GM12878 (cell line): ENCODE data around the gene HOXD12. TPM values are rescaled to one million over a fixed set of nuclear protein-coding genes. Genes with fewer than 3 reads are reported as not detected.

Experiments used
- ATAC-seq: fragments of 200-7000 bp; cut with Tn5 transposase; 3 replicates; pipeline ENCODE4 v1.9.1; 2020; ENCODE audit warnings: mild to moderate bottlenecking, moderate library complexity
- BruUV-seq: library from RNA; stranded (reverse); fragments of 400-500 nt; replicated peaks from 2 replicates; lab custom pipeline; 2021; lab: Mats Ljungman, UMichigan
- CTCF ChIA-PET: fragments of 300-600 bp; sonication (Branson Sonifier 250); formaldehyde crosslinking; extraction: SDS; loops from one replicate; lab custom pipeline; 2021; ENCODE audit warnings: inconsistent platforms; lab: Yijun Ruan, JAX
- POLR2A ChIA-PET: fragments of 350-600 bp; formaldehyde crosslinking; extraction: SDS; loops from one replicate; lab custom pipeline; 2021; ENCODE audit warnings: inconsistent platforms; lab: Charles Lee
- RAD21 ChIA-PET: fragments of 300-600 bp; sonication (Branson Sonifier 250); formaldehyde crosslinking; loops from one replicate; lab custom pipeline; 2023; ENCODE audit warnings: antibody characterized with exemption; ENCODE audit not compliant: unreplicated experiment; lab: Charles Lee
- SMC1A ChIA-PET: fragments of 300-600 bp; sonication (Branson Sonifier 250); formaldehyde crosslinking; loops from one replicate; lab custom pipeline; 2023; ENCODE audit not compliant: unreplicated experiment, uncharacterized antibody; lab: Charles Lee
- DNase-seq: peaks from one replicate; pipeline ENCODE4 v3.0.0-alpha.2; 2011; ENCODE audit warnings: low read depth, low spot score
- FAIRE-seq: peaks from 3 replicates; lab custom pipeline; 2011; peaks lifted over from hg19 to GRCh38; lab: Jason Lieb, UNC
- H2AFZ ChIP-seq: 2 replicates; pipeline ENCODE4 v1.6.0; 2011; ENCODE audit warnings: low read depth, low read length, control low read depth; ENCODE audit not compliant: control insufficient read depth
- H3K27ac ChIP-seq: 2 replicates; pipeline ENCODE4 v1.5.1; 2011; ENCODE audit warnings: control low read depth; ENCODE audit not compliant: control insufficient read depth, insufficient read depth
- H3K27me3 ChIP-seq, 2 experiments: replicated peaks in 1 of 2; 2 replicates each; pipeline versions ENCODE4 v1.6.0 to v1.6.1; 2011; ENCODE audit warnings: low read length in 1 of 2; ENCODE audit not compliant: control insufficient read depth in 2 of 2, insufficient read depth in 2 of 2
- H3K36me3 ChIP-seq, 2 experiments: 2 replicates each; pipeline ENCODE4 v1.5.1; 2011; ENCODE audit warnings: low read length in 1 of 2; ENCODE audit not compliant: control insufficient read depth in 2 of 2, insufficient read depth in 2 of 2
- H3K4me1 ChIP-seq: 2 replicates; pipeline ENCODE4 v1.6.1; 2011; ENCODE audit warnings: mild to moderate bottlenecking, low read length, moderate library complexity, mixed read lengths; ENCODE audit not compliant: control insufficient read depth, insufficient read depth
- H3K4me2 ChIP-seq: 2 replicates; pipeline ENCODE4 v1.6.0; 2011; ENCODE audit warnings: control low read depth; ENCODE audit not compliant: control insufficient read depth, insufficient read depth
- H3K4me3 ChIP-seq: fragments of 200-600 bp; sonication (generic); 2 replicates; pipeline ENCODE4 v1.5.1; 2016
- H3K79me2 ChIP-seq: 2 replicates; pipeline ENCODE4 v1.6.0; 2011; ENCODE audit warnings: low read length; ENCODE audit not compliant: control insufficient read depth, insufficient read depth
- H3K9ac ChIP-seq: 2 replicates; pipeline ENCODE4 v1.8.0; 2011; ENCODE audit warnings: low read length, control low read depth, mixed read lengths; ENCODE audit not compliant: control insufficient read depth, insufficient read depth
- H3K9me3 ChIP-seq: replicated peaks from 3 replicates; pipeline ENCODE4 v1.5.1; 2011; ENCODE audit warnings: mild to moderate bottlenecking, low read length; ENCODE audit not compliant: control insufficient read depth, insufficient read depth
- H4K20me1 ChIP-seq: 2 replicates; pipeline ENCODE4 v1.6.0; 2011; ENCODE audit not compliant: control insufficient read depth, insufficient read depth
- ASH2L ChIP-seq: fragments of 300-600, 200-600 bp; sonication (generic); IDR thresholded peaks from 2 replicates; pipeline ENCODE4 v1.6.1; 2017; ENCODE audit warnings: low read depth, mild to moderate bottlenecking, borderline replicate concordance
- BHLHE40 ChIP-seq, 2 experiments: fragments of 450-650 bp in 1 of 2; IDR thresholded peaks; 2 replicates each; pipeline ENCODE4 v1.6.1; 2011 to 2017; ENCODE audit warnings: low read depth in 2 of 2, borderline replicate concordance in 1 of 2, improper control_type of control experiment in 1 of 2, low read length in 1 of 2, mild to moderate bottlenecking in 1 of 2
- CREB1 ChIP-seq: IDR thresholded peaks from 2 replicates; pipeline ENCODE4 v1.6.1; 2012; ENCODE audit warnings: low read depth, mild to moderate bottlenecking, inconsistent platforms
- ESRRA ChIP-seq: IDR thresholded peaks from 2 replicates; pipeline ENCODE4 v1.6.1; 2012; ENCODE audit warnings: mild to moderate bottlenecking, low read length, improper control_type of control experiment
- KLF5 ChIP-seq: fragments of 450-650 bp; IDR thresholded peaks from 2 replicates; pipeline ENCODE4 v1.6.1; 2014; ENCODE audit warnings: mild to moderate bottlenecking; ENCODE audit not compliant: partially characterized antibody
- PAX5 ChIP-seq: IDR thresholded peaks from 2 replicates; pipeline ENCODE4 v1.6.1; 2011; ENCODE audit warnings: low read depth, low read length, borderline replicate concordance
- POLR2AphosphoS2 ChIP-seq: IDR thresholded peaks from 2 replicates; pipeline ENCODE4 v1.6.1; 2011; ENCODE audit warnings: low read depth, mild to moderate bottlenecking, low read length, improper control_type of control experiment, moderate library complexity
- RELA ChIP-seq: fragments of 450-650 bp; IDR thresholded peaks from 2 replicates; pipeline ENCODE4 v1.8.0; 2014; ENCODE audit warnings: borderline replicate concordance; ENCODE audit not compliant: partially characterized antibody
- SIN3A ChIP-seq: IDR thresholded peaks from 2 replicates; pipeline ENCODE4 v1.6.1; 2012; ENCODE audit warnings: low read depth, low read length, improper control_type of control experiment
- TBL1XR1 ChIP-seq: IDR thresholded peaks from 2 replicates; pipeline ENCODE4 v1.6.1; 2012; ENCODE audit warnings: low read depth, low read length, improper control_type of control experiment
- WGBS: methylation state at CpG from one replicate; pipeline ENCODE4 v1.1.6; 2016; ENCODE audit warnings: low lambda C conversion rate; ENCODE audit not compliant: insufficient replicate concordance, insufficient coverage; ENCODE audit errors: missing lambda C conversion rate; 5-methylcytosine and 5-hydroxymethylcytosine counted together
- in situ Hi-C: fragments of 300-500 bp; cut with MboI; formaldehyde crosslinking; loops from 9 replicates; pipeline ENCODE4 v1.14.3; 2018; ENCODE audit warnings: mixed read lengths
- intact Hi-C: fragments of 100-400 bp; cut with micrococcal nuclease; formaldehyde crosslinking; loops from one replicate; pipeline ENCODE4 v1.14.2; 2022; ENCODE audit not compliant: unreplicated experiment
- polyA plus RNA-seq, 11 experiments: library from polyadenylated mRNA; depleted of rRNA in 4 of 11; unstranded in 6 of 11; stranded (reverse) in 5 of 11; fragments of >200 nt; fragmentation: Nextera tagmentation in 4 of 11; fragmentation: Illumina TruSeq in 1 of 11; extraction: Ambion mirVana in 4 of 11; extraction: Trizol in 1 of 11; gene quantifications; 1 replicate in 1 of 11; 2 replicates in 10 of 11; pipeline versions ENCODE4 v1.2.1 to v1.2.3, GENCODE V29; 2011 to 2016; ENCODE audit warnings: inconsistent platforms in 2 of 11, missing spikeins in 2 of 11, low read depth in 1 of 11
- total RNA-seq, 4 experiments: library from RNA; depleted of rRNA in 3 of 4; stranded (reverse); fragments of >200 nt in 3 of 4; fragmentation: Illumina TruSeq in 1 of 4; extraction: Trizol in 1 of 4; gene quantifications; 2 replicates each; pipeline versions ENCODE4 v1.2.1 to v1.2.3, GENCODE V29; 2013 to 2021
- TF ChIP-seq, protein P1 (sequence below): fragments of 450-650 bp; IDR thresholded peaks from 2 replicates; pipeline ENCODE4 v1.6.1; 2018; ENCODE audit warnings: borderline replicate concordance, mild to moderate bottlenecking; ENCODE audit not compliant: partially characterized antibody
- TF ChIP-seq, protein P2 (sequence below): fragments of 450-650 bp; formaldehyde crosslinking; IDR thresholded peaks from 2 replicates; pipeline ENCODE4 v1.4.0; 2022; ENCODE audit warnings: mild to moderate bottlenecking, moderate library complexity
- TF ChIP-seq, protein P3 (sequence below): IDR thresholded peaks from 2 replicates; pipeline ENCODE4 v1.6.1; 2011; ENCODE audit warnings: low read depth, mild to moderate bottlenecking, low read length, moderate library complexity, borderline replicate concordance; ENCODE audit errors: extremely low read depth

The HOXD12 gene
- total and polyA plus RNA-seq, 10 of the 15 experiments (the other 5 are each of a cell fraction or from before 2014, with no cell fraction given) = not detected

DNA sequence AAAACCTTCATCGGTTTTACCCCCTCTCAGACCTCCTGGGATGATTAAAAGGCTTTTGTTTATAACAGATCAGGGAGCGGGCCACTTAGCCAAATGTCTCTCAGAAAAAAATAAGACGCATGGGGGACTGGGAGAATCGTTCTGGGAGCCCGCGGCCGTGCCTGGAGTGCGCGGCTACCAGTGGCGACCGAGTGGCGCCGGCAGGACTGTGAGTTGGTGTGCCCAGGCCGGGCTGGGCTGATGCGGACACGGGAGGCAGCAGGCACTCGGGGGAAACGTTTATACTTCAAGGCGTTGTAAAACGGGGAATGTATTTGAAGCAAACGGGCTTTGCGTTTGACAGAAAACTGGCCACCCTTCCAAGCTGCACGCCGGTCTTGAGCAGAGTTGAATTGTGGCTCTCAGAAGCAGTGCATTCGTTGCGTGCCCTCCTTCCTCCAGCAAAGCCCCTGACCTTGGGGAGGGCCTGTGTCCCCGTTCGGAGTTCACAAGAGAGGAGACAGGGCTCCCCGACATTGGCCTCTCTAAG lies 12.3 kb downstream of the HOXD12 start:
- TF ChIP-seq, protein P1, sequence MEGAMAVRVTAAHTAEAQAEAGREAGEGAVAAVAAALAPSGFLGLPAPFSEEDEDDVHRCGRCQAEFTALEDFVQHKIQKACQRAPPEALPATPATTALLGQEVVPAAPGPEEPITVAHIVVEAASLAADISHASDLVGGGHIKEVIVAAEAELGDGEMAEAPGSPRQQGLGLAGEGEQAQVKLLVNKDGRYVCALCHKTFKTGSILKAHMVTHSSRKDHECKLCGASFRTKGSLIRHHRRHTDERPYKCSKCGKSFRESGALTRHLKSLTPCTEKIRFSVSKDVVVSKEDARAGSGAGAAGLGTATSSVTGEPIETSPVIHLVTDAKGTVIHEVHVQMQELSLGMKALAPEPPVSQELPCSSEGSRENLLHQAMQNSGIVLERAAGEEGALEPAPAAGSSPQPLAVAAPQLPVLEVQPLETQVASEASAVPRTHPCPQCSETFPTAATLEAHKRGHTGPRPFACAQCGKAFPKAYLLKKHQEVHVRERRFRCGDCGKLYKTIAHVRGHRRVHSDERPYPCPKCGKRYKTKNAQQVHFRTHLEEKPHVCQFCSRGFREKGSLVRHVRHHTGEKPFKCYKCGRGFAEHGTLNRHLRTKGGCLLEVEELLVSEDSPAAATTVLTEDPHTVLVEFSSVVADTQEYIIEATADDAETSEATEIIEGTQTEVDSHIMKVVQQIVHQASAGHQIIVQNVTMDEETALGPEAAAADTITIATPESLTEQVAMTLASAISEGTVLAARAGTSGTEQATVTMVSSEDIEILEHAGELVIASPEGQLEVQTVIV = no peak
- TF ChIP-seq BHLHE40 (IDR thresholded peaks at IDR 0.05; ENCODE audit: borderline replicate concordance in 1 of 2, low read depth in 2 of 2, low read length in 1 of 2) (no peak), SIN3A (no peak), TBL1XR1 (no peak), ESRRA (no peak), KLF5 (no peak), CREB1 (no peak), ASH2L (no peak), POLR2AphosphoS2 (no peak), PAX5 (no peak), RELA (no peak)
- TF ChIP-seq, protein P2, sequence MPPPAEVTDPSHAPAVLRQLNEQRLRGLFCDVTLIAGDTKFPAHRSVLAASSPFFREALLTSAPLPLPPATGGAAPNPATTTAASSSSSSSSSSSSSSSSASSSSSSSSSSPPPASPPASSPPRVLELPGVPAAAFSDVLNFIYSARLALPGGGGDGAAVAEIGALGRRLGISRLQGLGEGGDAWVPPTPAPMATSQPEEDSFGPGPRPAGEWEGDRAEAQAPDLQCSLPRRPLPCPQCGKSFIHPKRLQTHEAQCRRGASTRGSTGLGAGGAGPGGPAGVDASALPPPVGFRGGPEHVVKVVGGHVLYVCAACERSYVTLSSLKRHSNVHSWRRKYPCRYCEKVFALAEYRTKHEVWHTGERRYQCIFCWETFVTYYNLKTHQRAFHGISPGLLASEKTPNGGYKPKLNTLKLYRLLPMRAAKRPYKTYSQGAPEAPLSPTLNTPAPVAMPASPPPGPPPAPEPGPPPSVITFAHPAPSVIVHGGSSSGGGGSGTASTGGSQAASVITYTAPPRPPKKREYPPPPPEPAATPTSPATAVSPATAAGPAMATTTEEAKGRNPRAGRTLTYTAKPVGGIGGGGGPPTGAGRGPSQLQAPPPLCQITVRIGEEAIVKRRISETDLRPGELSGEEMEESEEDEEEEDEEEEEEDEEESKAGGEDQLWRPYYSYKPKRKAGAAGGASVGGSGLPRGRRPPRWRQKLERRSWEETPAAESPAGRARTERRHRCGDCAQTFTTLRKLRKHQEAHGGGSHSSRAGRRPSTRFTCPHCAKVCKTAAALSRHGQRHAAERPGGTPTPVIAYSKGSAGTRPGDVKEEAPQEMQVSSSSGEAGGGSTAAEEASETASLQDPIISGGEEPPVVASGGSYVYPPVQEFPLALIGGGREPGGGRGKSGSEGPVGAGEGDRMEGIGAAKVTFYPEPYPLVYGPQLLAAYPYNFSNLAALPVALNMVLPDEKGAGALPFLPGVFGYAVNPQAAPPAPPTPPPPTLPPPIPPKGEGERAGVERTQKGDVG (CRISPR knock-in tag) = no peak
- TF ChIP-seq, protein P3, sequence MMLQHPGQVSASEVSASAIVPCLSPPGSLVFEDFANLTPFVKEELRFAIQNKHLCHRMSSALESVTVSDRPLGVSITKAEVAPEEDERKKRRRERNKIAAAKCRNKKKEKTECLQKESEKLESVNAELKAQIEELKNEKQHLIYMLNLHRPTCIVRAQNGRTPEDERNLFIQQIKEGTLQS = no peak
- FAIRE-seq (no peak), ATAC-seq (no peak), DNase-seq (no peak)
- H4K20me1 ChIP-seq = no peaks in the 10 kb centered on the region
- H2AFZ ChIP-seq = no peak overlapping the region
- no peak overlapping the region for H3K27ac ChIP-seq
- H3K4me3 ChIP-seq = no peak overlapping the region
- in situ Hi-C loops (no loop called here), intact Hi-C loops (no loop called here)
- WGBS = 44% methylated on average over 26 of the region's 29 CpGs
- ChIA-PET RAD21 (no interaction called here), POLR2A (no interaction called here), CTCF (interaction anchor here (0.9 to 2.5 kb wide), 9 partner anchors 14 to 1054 kb away, joined by 3 to 12 read pairs (median 6); no protein-coding TSS in a partner anchor), SMC1A (interaction anchor here (1.0 kb wide), 1 partner anchor 540 kb away, joined by 3 read pairs; no protein-coding TSS in a partner anchor)
- no peak overlapping the region for H3K4me2 ChIP-seq
- no peaks in the 10 kb centered on the region for H3K4me1 ChIP-seq
- H3K27me3 ChIP-seq = peaks cover 12 to 35% of the 10 kb centered on the region in 2 experiments
- no peak overlapping the region for H3K9ac ChIP-seq
- peaks cover 3% of the 10 kb centered on the region; the same call in 1 of the 3 replicates for H3K9me3 ChIP-seq
- H3K79me2 ChIP-seq = no peaks in the 10 kb centered on the region
- H3K36me3 ChIP-seq = no peaks in the 10 kb centered on the region
- BruUV-seq = no TSS peak
